Esophagus mucosa (tissue), 1 donor: ENCODE results near the gene LAMB2. TPM values are rescaled to one million over a fixed set of nuclear protein-coding genes. Genes with fewer than 3 reads are reported as not detected.

ENCODE experiments used
- total RNA-seq: library from RNA; stranded (reverse); gene quantifications from one replicate; pipeline ENCODE4 v1.2.4, GENCODE V29; 2023
- donor health status: DM: yes; HTN: yes; CAD: no.

The LAMB2 gene
- total RNA-seq, 1 donor from 2014 or later, result 69.7 TPM

Other genes starting within 250 kb of the LAMB2 start
- 4.7 TPM for gene SLC25A20, start 234.2 kb downstream of the LAMB2 start, total RNA-seq
- gene ARIH2, start 214.2 kb downstream of the LAMB2 start, total RNA-seq, result 48.6 TPM
- gene P4HTM, start 142.8 kb downstream of the LAMB2 start, total RNA-seq, result 8.4 TPM
- 36.3 TPM for gene WDR6, start 125.7 kb downstream of the LAMB2 start, total RNA-seq
- gene DALRD3, start 114.5 kb downstream of the LAMB2 start, total RNA-seq, result 33.1 TPM
- 44.0 TPM for gene NDUFAF3, start 110.9 kb downstream of the LAMB2 start, total RNA-seq
- gene IMPDH2, start 103.7 kb downstream of the LAMB2 start, total RNA-seq, result 270 TPM
- gene QRICH1, start 39.0 kb downstream of the LAMB2 start, total RNA-seq, result 62.4 TPM
- 252 TPM for gene QARS1, start 28.3 kb downstream of the LAMB2 start, total RNA-seq
- gene USP19, start 12.2 kb downstream of the LAMB2 start, total RNA-seq, result 36.2 TPM
- gene CCDC71, start 33.3 kb upstream of the LAMB2 start, total RNA-seq, result 15.7 TPM
- 39.6 TPM for gene KLHDC8B, start 38.5 kb upstream of the LAMB2 start, total RNA-seq
- gene C3orf62, start 144.2 kb upstream of the LAMB2 start, total RNA-seq, result 4.5 TPM
- gene USP4, start 207.0 kb upstream of the LAMB2 start, total RNA-seq, result 38.7 TPM
- gene GPX1, start 225.3 kb upstream of the LAMB2 start, total RNA-seq, result 296 TPM